HL-60 (cell line): Measurements from ENCODE around the gene BTG2.
A peak's percentile ranks its signal among the peaks of the same experiment; 100 is the strongest.

ENCODE experiments used
- DNase-seq, 2 experiments: peaks; one replicate each; pipeline ENCODE4 v3.0.0-alpha.2; 2010 to 2020; ENCODE audit warnings: low read depth in 1 of 2, low spot score in 1 of 2
- H3K27ac ChIP-seq: fragments of 250-450 bp; sonication (Bioruptor Pico); replicated peaks from 2 replicates; pipeline ENCODE4 v1.5.1; 2020; ENCODE audit warnings: mild to moderate bottlenecking, moderate library complexity
- H3K27me3 ChIP-seq: fragments of 250-450 bp; sonication (Bioruptor Pico); 2 replicates; pipeline ENCODE4 v1.5.1; 2021; ENCODE audit warnings: mild to moderate bottlenecking, moderate library complexity; ENCODE audit not compliant: insufficient read depth, poor library complexity, severe bottlenecking
- H3K4me3 ChIP-seq: replicated peaks from 2 replicates; pipeline ENCODE4 v1.5.1; 2011; ENCODE audit warnings: mild to moderate bottlenecking, control low read depth, low read length; ENCODE audit not compliant: insufficient read depth
- CTCF ChIP-seq: IDR thresholded peaks from one replicate; pipeline ENCODE4 v1.5.1; 2011; ENCODE audit warnings: low read length, control low read depth, inconsistent platforms; ENCODE audit not compliant: insufficient read depth
- GABPA ChIP-seq: IDR thresholded peaks from 2 replicates; pipeline ENCODE4 v1.6.1; 2012; ENCODE audit warnings: low read depth
- POLR2AphosphoS5 ChIP-seq: IDR thresholded peaks from 2 replicates; pipeline ENCODE4 v1.6.1; 2012; ENCODE audit warnings: low read depth
- SPI1 ChIP-seq: IDR thresholded peaks from 2 replicates; pipeline ENCODE4 v1.6.1; 2012; ENCODE audit warnings: low read depth, mild to moderate bottlenecking, borderline replicate concordance
- TF ChIP-seq, protein P1 (sequence below): IDR thresholded peaks from 2 replicates; pipeline ENCODE4 v1.6.1; 2012; ENCODE audit warnings: low read depth; ENCODE audit not compliant: insufficient replicate concordance

The BTG2 gene

DNA sequence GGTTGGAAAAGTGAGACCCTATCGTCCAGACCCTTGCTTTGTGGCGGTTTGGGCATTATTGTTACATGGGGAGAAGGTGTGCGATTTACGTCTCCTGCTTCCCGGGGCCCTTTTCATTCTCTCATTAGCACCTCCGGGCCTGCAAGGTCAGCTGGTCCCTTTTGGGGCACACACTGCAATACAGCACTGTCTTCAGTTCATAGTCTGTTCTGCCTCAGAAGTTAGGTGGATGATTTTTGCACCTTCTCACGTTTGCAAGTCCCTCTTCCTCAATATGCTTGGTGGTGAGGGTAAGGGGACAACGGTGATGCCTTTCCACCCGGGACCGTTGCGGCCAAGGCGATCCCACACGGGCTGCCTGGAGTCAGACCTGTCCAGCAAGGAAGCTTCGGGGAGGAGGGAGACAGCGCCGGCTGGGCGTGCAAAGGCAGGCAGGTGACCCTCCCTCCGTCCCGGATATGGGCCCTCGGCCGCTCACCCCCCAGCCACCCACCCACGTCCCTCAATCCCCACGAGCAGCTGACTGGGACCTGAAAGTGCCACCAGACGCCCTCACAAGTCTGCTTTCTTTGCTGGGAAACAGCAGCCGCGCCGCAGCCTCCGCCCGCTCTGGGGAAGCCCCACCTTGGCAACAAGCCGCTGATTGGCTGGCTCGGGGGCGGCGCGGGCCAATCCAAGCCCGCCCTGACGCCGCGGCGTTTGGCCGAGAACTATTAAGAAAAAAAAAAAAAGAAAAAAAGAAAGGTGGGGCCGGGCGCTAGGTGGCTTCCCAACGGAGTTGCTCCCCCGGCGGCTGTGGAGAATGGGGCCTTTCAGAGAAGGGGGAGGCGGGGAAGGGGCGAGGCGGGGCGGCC is 21.7 kb downstream of the BTG2 start:
- peak; percentile 74 to 89 for DNase-seq
- TF ChIP-seq SPI1 (no peak), POLR2AphosphoS5 (peak; percentile 30; the same call in 1 of the 2 replicates), CTCF (no peak)
- TF ChIP-seq, protein P1, sequence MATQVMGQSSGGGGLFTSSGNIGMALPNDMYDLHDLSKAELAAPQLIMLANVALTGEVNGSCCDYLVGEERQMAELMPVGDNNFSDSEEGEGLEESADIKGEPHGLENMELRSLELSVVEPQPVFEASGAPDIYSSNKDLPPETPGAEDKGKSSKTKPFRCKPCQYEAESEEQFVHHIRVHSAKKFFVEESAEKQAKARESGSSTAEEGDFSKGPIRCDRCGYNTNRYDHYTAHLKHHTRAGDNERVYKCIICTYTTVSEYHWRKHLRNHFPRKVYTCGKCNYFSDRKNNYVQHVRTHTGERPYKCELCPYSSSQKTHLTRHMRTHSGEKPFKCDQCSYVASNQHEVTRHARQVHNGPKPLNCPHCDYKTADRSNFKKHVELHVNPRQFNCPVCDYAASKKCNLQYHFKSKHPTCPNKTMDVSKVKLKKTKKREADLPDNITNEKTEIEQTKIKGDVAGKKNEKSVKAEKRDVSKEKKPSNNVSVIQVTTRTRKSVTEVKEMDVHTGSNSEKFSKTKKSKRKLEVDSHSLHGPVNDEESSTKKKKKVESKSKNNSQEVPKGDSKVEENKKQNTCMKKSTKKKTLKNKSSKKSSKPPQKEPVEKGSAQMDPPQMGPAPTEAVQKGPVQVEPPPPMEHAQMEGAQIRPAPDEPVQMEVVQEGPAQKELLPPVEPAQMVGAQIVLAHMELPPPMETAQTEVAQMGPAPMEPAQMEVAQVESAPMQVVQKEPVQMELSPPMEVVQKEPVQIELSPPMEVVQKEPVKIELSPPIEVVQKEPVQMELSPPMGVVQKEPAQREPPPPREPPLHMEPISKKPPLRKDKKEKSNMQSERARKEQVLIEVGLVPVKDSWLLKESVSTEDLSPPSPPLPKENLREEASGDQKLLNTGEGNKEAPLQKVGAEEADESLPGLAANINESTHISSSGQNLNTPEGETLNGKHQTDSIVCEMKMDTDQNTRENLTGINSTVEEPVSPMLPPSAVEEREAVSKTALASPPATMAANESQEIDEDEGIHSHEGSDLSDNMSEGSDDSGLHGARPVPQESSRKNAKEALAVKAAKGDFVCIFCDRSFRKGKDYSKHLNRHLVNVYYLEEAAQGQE = no peak
- Histone ChIP-seq H3K27me3 (no peaks in the 10 kb centered on the region), H3K27ac (peak overlapping the region; percentile 70), H3K4me3 (peak overlapping the region; percentile 46)

- TF ChIP-seq SPI1 (0 out of 2 replicates have a peak, but pooled peaks have one; percentile 17), CTCF (no peak), GABPA (no peak), POLR2AphosphoS5 (no peak)
- TF ChIP-seq, protein P1 = no peak
- Histone ChIP-seq H3K4me3 (peak overlapping the region; percentile 46), H3K27ac (peak overlapping the region; percentile 70), H3K27me3 (no peaks in the 10 kb centered on the region)
- peak; percentile 71 to 79 for DNase-seq
These were observed 22.6 kb downstream of the BTG2 start for GRCh38 chr1:203327684-203328457.

DNA sequence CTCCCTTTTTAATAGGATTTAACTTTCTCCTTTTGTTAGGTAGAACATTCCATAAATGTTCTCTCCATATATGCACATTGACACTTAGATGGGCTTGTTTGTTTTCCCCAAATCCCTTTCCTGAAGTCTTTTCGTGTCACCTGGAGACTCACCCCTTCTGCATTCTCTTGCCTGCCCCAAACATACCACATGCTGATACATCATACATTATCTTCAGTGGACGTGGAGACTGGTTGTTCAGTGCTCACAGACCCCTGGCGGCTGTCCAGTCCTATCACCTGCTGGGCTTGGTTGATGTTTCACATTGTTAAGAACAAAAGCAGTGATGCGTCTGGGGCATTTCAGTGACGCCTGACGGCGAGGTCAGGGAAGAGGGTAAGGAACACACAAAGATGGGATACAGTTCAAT is 23.4 kb downstream of the BTG2 start:
- no peak overlapping the region for H3K27ac ChIP-seq
- no peak for DNase-seq
- H3K4me3 ChIP-seq = no peak overlapping the region
- no peaks in the 10 kb centered on the region for H3K27me3 ChIP-seq
- TF ChIP-seq CTCF (no peak), GABPA (no peak), POLR2AphosphoS5 (no peak), SPI1 (no peak)
- TF ChIP-seq, protein P1 = no peak
